ENCODE data around the gene CRYGN. TPM values are rescaled to one million over a fixed set of nuclear protein-coding genes. Genes with fewer than 3 reads are reported as not detected.

CRYGN gene
- total RNA-seq, 2 donors from 2014 or later: 0.15 TPM; not detected in 1

DNA sequence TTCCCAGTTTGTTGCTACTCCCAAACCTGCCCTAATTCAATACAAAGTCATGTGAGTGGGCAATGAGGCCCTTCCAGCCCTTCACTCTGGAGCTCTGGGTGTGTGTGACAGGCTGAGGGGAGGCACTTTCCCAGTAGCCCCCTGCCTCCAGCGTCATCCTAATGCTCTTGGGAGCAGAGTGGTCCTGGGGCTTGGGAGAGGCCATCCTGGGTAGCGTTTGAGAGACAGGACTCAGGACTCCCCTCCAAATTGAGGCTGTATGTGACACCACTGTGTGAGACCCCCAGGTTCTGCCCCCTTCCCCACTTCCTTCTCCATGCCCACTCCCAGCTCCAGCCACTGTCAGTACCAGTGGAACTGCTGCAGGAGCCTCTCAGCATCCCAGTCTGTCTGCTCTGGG, 6.5 kb upstream of the CRYGN start:
- no peak for DNase-seq
- ATAC-seq: no peak
- intact Hi-C loops (cut with DNase I, micrococcal nuclease): no loop called here

GRCh38 chr7:151444632-151445031, 4.7 kb upstream of the CRYGN start:
- no peak for ATAC-seq
- intact Hi-C loops (cut with DNase I, micrococcal nuclease): no loop called here
- no peak for DNase-seq

- intact Hi-C loops (cut with DNase I, micrococcal nuclease): no loop called here
- DNase-seq (no peak), ATAC-seq (no peak)
Observed at GRCh38 chr7:151442776-151443496, 3.0 kb upstream of the CRYGN start.

GRCh38 chr7:151440799-151441445, 981 bp upstream of the CRYGN start:
- intact Hi-C loops (cut with DNase I, micrococcal nuclease): no loop called here
- DNase-seq (no peak), ATAC-seq (no peak)

DNA sequence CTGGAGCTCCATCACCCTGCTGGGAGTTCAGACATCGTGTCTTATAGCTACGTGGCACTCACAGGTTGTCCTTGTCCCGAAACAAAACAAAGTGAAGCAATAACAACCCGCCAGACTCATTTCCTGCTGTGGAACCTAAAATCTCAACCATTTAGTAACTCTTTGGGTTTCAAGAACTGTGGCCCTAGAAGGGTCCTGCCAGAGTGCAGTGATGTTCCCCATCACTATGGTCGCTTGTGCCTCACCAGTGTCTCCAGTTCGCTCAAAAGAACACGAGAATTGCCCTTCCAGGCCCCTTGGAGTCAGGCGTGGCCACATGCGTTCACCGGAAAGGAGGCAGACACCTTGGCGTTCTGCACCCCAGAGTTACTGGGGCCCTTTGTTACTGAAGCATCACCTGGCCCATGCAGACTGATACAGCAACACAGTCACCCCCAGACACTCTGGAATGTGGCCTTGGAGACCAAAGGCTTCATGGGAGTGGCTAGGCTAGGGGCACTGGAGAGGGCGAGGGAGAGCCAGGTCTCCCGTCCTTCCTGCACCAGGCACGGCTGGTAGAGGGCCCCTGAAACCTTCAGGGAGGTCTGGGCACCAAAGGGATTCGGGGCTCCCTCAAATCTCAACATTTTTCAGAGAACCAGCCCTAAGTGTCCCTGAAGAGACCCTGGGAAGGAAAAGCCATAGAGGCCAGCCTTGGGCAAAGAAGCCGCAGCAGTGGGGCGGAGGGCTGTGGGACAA, 908 bp downstream of the CRYGN start:
- intact Hi-C loops (cut with DNase I, micrococcal nuclease): no loop called here
- DNase-seq (no peak), ATAC-seq (no peak)

- DNase-seq (no peak), ATAC-seq (no peak)
- intact Hi-C loops (cut with DNase I, micrococcal nuclease): no loop called here
Observed at GRCh38 chr7:151437866-151438516, 1.9 kb downstream of the CRYGN start.

- ATAC-seq (no peak), DNase-seq (no peak)
- intact Hi-C loops (cut with DNase I, micrococcal nuclease): no loop called here
Observed at GRCh38 chr7:151437159-151437553, 2.8 kb downstream of the CRYGN start.

DNA sequence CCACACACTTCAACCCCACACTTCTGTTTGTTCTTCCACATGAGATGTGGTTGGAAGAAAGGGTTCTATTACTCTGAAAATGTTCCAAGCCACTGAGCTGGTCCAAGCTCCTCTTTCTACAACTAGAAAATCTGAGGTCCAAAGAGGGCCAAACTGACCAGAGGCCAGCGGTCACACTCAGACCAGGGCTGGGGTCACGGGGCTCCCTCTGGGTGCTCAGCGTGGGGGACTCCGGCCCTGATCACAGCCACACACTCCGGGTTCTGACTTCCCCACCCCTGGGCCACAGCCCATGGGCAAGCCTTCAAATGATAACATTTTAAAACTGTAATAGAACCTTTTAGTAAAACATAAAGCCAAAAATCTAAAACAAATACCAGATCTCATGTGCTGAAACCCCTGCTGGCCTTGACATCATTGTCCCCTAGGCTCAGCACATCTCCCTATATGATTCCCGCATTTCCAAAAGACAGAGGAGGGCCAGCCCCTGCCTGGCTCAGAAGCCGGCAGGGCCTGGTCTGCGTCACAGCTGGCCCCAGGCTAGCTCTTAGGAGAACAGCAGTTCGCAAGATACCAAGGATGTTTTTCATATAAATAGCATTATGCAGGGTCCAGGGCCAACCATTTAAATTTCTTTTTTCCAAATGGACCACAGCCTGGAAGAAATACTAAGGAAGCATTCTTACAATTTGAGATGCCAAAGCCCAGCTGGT, 3.3 kb downstream of the CRYGN start:
- intact Hi-C loops (cut with DNase I, micrococcal nuclease): no loop called here
- DNase-seq: no peak
- ATAC-seq: no peak

DNA sequence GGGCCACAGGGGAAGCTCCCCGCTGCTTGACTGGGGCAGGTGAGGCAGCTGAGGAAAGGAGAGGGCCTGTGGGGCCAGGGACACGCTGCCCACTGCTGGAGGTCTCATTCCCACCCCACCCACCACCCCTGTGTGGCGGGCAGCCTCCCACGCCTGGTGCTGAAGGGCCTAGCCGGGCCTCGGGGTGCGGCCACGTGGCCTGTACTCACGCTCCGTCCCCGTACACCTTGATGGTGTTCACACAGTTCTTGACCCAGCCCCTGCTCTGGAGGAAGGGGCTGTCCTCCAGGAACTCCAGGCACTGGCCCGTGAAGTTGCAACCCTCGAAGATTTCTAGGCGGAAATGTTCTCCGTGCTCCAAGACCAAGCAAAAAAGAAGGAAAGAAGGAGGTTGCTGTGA, 4.0 kb downstream of the CRYGN start:
- ATAC-seq (no peak), DNase-seq (no peak)
- intact Hi-C loops (cut with DNase I, micrococcal nuclease): no loop called here

DNA sequence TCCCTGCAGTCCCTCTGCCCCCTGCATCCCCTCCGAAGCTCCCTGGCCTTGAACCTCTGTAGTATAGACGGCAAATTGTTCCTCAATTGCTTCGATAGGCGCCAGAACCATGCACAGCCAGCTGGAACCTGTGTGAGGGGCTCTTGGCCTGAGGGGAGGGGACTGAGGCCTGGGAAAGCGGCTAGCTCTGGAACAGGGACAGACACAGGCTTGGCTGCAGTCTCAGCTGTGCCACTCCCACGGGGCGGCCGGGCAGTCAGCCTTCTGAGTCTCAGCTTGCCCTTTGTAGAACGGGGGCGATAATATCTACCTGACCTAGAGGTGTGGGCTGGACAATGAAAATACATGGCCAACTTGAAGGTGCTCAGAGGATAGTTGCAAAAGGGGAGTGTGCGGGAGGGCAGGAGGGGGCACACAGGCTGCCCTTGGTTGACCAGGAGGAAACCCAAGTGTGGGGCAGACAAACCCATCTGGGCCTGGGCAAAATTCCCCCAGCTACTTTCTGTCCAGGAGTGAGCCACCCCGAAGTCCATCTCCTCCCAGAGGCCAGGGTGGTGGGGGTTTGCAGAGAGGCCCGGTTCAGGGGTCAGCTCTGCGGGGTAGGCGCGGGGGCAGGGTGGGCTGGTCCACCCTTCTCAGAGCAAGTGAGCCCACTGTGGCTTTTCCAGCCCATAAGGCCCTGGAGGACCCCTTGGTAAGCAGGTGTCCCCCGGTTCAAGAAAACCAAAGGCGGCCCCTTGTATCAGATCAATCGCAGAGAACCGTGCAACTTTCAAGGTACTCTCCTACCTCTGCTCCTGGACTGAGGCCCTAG, 4.6 kb downstream of the CRYGN start:
- ATAC-seq (no peak), DNase-seq (no peak)
- intact Hi-C loops (cut with DNase I, micrococcal nuclease): no loop called here

DNA sequence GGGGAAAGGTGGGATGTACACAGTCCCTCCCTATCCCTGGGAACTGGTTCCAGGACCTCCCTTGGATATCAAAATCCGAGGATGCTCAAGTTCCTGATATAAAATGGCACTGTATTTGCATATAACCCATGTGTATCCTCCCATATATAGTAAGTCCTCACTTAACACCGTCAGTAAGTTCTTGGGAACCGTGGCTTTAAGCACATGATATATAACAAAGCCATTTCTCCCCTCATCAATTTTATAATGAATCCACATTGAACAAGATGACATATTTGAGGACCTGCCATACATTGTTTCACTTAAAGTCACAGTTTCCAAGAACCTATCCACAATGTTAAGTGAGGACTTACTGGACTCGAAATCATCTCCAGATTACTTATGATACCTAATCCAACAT, 5.4 kb downstream of the CRYGN start:
- intact Hi-C loops (cut with DNase I, micrococcal nuclease): no loop called here
- ATAC-seq (no peak), DNase-seq (no peak)

GRCh38 chr7:151433721-151434400, 6.1 kb downstream of the CRYGN start:
- DNase-seq (no peak), ATAC-seq (no peak)
- intact Hi-C loops (cut with DNase I, micrococcal nuclease): no loop called here

DNA sequence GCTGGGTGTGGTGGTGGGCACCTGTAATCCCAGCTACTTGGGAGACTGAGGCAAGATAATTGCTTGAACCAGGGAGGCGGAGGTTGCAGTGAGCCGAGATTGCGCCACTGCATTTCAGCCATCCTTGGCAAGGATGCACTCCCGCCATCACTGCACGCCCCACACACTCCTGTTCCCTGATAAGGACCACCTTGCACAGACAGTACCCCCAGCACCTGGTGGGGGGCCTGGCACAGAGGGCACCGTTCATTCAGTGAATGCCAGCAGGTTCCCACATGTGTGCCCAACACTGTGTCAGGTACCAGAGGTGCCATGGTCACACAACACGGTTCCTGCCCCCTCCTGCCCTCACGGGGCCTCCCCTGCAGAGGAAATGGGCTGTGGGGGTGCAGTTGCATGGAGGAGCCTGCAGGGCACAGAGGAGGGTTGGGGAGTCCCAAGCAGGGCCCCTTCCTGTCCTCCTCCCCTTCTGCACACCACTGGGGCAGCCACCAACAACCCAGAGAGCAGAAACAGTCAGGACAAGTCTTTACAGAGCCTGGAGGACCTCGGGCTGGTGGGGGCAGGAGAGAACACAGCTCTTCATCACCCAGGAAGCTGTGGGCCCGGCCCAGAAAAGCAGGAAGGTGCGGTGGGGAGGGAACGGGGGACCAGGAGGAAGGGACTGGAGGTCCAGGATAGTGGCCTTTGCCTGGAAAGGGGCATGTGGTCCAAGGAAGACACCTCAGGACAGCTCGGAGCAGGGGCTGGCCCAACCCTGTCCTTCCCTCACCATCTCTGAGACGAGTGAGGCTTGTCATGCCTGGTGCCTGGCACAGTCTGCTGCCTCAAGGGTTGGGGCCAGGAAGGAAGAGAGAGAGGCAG, 7.1 kb downstream of the CRYGN start:
- DNase-seq (no peak), ATAC-seq (no peak)
- intact Hi-C loops (cut with DNase I, micrococcal nuclease): no loop called here

DNA sequence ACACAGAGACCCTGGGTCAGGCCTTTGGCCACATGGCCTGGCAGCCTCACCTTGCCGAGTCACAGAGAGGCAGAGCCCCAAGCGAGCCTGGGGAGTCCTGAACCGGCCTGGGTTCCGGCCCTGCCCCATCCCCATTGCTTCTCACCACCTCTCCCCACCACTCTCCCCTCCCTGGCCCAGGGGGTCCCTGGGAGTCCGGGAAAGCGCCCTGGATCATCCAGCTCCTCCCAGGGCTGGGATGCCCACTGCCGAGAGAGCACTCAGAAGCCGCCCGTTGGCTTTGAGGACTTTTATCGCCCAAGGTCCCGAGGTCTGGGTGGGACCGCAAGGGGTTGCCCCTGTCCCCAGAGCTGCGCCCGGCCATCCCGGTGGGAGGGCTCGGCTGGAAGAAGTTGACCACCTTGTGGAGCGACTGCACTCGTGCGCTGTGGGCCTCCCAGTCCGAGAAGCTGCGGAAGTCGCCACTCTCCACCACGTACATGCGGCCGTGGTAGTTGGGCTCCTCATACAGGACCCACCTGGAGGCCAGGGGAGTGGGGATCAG, 8.1 kb downstream of the CRYGN start:
- intact Hi-C loops (cut with DNase I, micrococcal nuclease): no loop called here
- DNase-seq: no peak
- ATAC-seq: no peak

DNA sequence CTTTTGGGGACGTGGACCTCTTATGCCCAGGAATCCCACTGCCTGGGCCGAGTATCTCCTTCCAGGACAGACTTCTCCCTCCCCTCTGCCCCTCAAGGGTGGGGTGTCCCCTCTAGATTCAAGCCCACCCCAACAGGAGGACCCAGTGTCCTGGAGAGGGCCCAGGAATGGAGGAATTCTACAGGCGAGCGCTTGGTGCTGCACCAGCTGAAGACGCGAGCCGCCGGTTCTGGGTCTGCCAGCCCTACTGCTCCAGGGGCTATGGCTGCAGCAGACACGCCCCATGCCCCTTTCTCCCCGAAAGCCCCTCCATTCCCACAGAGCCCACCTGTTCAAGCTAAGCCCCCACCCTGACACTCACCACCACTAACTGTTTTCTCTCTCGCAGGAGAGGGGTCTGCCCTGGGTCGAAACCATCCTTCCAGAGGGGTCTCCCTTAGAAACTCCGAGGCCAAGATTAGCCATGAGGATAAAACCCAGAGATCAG, 8.6 kb downstream of the CRYGN start:
- ATAC-seq: no peak

DNA sequence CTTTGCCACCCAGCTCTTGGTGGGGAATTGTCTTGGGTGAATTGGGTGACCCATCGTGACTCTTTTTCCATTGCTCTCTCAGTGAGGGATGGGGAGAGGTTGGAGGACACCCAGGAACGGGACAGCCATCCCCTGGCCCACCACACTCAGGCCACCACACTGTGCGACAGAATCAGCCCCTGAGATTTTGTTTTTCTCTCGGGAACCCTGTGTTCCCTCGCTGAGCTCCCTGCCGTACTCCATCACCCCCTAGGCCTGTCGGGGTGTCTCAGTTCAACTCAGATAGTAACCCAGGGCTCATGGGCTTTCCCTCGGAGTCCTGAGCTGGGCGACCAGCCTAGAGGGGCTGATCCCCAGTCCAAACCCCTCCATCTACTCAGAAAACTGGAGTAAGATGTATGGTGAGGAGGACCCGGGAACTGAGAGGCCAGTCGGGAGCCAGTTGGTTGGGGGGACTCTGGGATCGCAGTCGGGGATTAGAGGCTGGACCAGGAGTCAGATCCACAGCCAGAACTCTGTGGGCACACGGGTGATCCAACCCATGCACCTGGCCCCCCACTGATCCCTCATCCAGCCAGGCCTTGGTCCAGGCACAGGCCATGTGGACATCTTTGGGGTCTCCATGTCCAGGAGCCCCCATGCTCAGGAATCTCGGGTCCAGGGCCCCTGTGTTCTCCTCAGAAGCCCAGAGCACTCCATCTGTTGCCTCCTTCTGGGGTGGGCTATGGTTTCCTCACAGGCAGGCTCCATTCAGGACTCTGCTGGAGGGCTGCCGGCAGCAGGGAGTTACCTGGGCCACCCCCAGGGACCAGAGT, 9.3 kb downstream of the CRYGN start:
- ATAC-seq (no peak), DNase-seq (no peak)
- intact Hi-C loops (cut with DNase I, micrococcal nuclease): no loop called here

More for the DNA sequence above, 8.6 kb downstream of the CRYGN start:
- no peak for DNase-seq
- intact Hi-C loops (cut with DNase I, micrococcal nuclease): no loop called here
